Stimulated activated CD4-positive, alpha-beta T cell treated with anti-CD3 and anti-CD28 coated beads, Interleukin-12 subunit alpha, Interleukin-12 subunit beta, amount 100 ng/mL, for 4 hours (primary cell): ENCODE results near the gene EVX1.

Source experiments
- DNase-seq: peaks from one replicate; pipeline ENCODE4 v3.0.0-alpha.2; 2020

Gene EVX1

GRCh38 chr7:27250557-27251070 is 8.0 kb downstream of the EVX1 start:
- DNase-seq, result no peak

GRCh38 chr7:27251136-27251651 is 8.6 kb downstream of the EVX1 start:
- no peak for DNase-seq

GRCh38 chr7:27251652-27252590 is 9.3 kb downstream of the EVX1 start:
- DNase-seq, result no peak

GRCh38 chr7:27254625-27255024 is 12.0 kb downstream of the EVX1 start:
- DNase-seq, result no peak

- DNase-seq, result no peak
These were observed 17.6 kb downstream of the EVX1 start for GRCh38 chr7:27260211-27260610.

GRCh38 chr7:27262121-27262520 is 19.5 kb downstream of the EVX1 start:
- DNase-seq, result no peak

- no peak for DNase-seq
These were observed 21.2 kb downstream of the EVX1 start for GRCh38 chr7:27263781-27264180.

GRCh38 chr7:27269455-27269854 is 26.9 kb downstream of the EVX1 start:
- no peak for DNase-seq

GRCh38 chr7:27271384-27271783 is 28.8 kb downstream of the EVX1 start:
- no peak for DNase-seq

- no peak for DNase-seq
These were observed 35.0 kb downstream of the EVX1 start for GRCh38 chr7:27277628-27278027.

GRCh38 chr7:27283558-27283957 is 41.0 kb downstream of the EVX1 start:
- no peak for DNase-seq

- no peak for DNase-seq
These were observed 52.6 kb downstream of the EVX1 start for GRCh38 chr7:27295236-27295635.

GRCh38 chr7:27297356-27297755 is 54.8 kb downstream of the EVX1 start:
- no peak for DNase-seq
